ENCODE data around the gene CSF1. TPM values are rescaled to one million over a fixed set of nuclear protein-coding genes. Genes with fewer than 3 reads are reported as not detected.

The CSF1 gene
- total RNA-seq, 8 experiments from 2014 or later: 1.2 to 27.1 (median 9.1) TPM

DNA sequence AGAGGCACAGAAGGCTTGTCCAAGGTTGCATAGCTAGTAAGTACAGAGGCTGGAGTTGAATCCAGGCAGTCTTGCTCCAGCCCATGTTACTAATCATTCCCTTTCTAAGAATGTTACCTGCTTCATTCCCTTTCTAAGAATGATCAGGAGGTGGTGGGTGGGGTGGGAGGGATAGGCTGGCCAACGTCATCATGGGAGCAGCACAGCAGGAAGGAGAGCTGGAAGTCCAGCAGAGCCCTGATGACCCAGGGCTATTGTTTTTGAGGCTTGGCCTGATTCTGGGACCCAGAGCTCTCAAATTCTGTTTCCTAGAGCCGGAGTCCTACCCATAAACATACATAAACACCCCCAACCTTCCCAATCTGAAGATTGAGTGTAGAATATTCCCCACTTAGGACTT is 11.8 kb upstream of the CSF1 start:
- Histone ChIP-seq H3K4me3 (no peak overlapping the region), H3K27ac (no peak overlapping the region), H3K4me1 (replicated peaks in 1 of 2) (peaks cover 3 to 15% of the 10 kb centered on the region in 2 donors)
- in situ Hi-C loops (cut with MboI; ENCODE audit: low pct_unique_long_range_greater_than_20kb in 2 of 9, low sequenced_read_pairs in 9 of 9, unreplicated experiment in 9 of 9): no loop called here
- ATAC-seq (replicated peaks in 6 of 8): no peak
- WGBS, 10 experiments: 40 to 91% (median 73%) methylated on average over 1 to 2 of the region's 2 CpGs; no CpG with 5 or more reads in 4 of the 10 experiments

DNA sequence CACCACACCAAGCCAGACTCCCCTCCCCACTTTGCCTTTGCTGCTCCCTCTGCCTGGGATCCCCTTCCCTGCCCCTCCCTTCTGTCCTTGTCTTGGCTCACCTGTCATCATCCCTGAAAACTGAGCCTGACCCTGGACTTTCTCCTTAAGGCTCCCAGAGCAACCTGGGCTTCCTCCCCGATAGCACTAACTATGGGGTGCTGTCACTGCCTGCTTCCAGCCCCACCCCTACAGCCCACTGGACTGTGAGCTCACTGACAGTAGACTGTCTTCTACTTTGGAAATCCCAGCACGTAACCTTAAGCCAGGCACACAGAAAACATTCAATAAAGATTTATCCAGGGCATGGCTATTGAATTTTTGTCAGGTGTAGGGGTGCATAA is 9.5 kb upstream of the CSF1 start:
- H3K27ac ChIP-seq: no peak overlapping the region
- no peak overlapping the region for H3K4me3 ChIP-seq
- 48 to 100% (median 82%) methylated on average over 1 to 2 of the region's 2 CpGs; no CpG with 5 or more reads in 5 of the 10 experiments for WGBS, 10 experiments
- ATAC-seq (replicated peaks in 6 of 8): peak in 3 of 8 experiments; percentile 15 to 32 (median 26)
- H3K4me1 ChIP-seq (replicated peaks in 1 of 2): peaks cover 0 to 10% of the 10 kb centered on the region in 2 donors
- in situ Hi-C loops (cut with MboI; ENCODE audit: low pct_unique_long_range_greater_than_20kb in 2 of 9, low sequenced_read_pairs in 9 of 9, unreplicated experiment in 9 of 9): loop anchor here in 1 of 9 experiments (25.0 kb wide), 1 partner anchor 114 kb away; no protein-coding TSS in a partner anchor

DNA sequence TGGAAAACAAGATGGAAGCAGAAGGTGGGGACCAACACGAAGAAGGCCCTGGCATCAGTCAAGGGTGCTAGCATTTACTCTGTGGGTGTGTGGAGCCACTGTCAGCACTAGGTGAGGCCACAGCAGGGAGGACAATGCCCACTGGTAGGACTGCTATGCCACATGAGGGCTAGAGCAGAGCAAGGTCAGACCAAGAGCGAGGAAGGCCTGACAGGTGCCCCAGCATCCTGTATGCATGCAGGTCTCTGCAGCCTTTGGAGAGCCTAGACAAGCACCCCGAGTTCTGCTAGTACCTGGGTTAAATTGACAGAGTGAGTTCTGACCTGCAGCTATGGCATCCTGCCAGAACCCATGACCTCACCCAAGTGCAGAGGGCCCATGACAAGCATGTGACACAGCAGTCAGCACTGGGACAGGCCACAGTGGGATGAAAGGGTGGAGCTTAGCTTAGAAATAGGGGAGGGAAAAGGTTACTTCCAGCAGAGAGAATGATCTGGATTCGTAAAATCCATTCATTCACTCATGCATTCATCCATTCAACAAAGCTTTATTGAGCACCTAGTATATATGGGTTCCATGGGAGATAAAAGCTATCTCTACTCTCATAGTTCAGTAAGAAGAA is 9.0 kb upstream of the CSF1 start:
- WGBS, 10 experiments: 64 to 100% (median 82%) methylated on average over 2 to 4 of the region's 4 CpGs; no CpG with 5 or more reads in 2 of the 10 experiments
- Histone ChIP-seq H3K4me3 (no peak overlapping the region), H3K4me1 (replicated peaks in 1 of 2) (peaks cover 0 to 5% of the 10 kb centered on the region in 2 donors), H3K27ac (no peak overlapping the region)
- peak in 7 of 8 experiments; percentile 55 to 77 (median 69) for ATAC-seq (replicated peaks in 6 of 8)
- in situ Hi-C loops (cut with MboI; ENCODE audit: low pct_unique_long_range_greater_than_20kb in 2 of 9, low sequenced_read_pairs in 9 of 9, unreplicated experiment in 9 of 9): loop anchor here in 1 of 9 experiments (25.0 kb wide), 1 partner anchor 114 kb away; no protein-coding TSS in a partner anchor

DNA sequence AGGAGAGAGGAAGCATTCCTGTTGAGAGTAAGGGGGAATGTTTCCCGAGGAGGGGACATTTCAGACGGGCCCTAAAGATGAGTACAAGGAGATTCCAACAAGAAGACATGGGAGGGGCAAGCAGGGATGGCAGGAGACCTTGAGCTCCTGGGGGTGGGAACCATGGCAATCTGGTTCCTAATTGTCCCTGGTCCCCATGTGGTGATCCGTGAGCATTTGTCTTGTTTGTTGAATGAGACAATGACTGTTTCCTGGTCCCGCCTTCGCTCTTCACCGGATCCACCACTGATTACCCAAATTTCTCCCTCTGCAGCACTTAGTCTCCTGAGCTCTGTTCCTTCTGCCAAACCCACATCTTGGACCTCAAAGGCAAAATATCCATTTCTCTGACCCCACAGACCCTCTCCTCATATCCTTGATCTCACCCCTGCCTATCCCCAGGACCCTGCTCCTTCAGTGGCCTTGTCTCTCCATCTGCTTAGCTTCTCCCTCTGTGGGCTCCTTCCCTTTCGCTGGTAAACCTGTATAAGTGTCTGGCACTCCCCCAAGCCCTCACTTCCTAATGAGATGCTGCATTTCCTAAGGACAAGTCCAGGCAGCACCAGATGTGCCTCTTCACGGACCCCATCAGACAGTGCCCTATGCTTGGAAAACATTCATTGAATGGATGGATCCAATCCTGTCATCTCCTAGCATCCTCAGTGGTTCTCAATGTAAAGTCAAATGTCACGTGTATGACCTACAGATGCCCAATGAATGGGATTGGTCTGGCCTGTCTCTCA is 8.3 kb upstream of the CSF1 start:
- Histone ChIP-seq H3K4me1 (replicated peaks in 1 of 2) (no peaks in the 10 kb centered on the region), H3K4me3 (no peak overlapping the region), H3K27ac (no peak overlapping the region)
- WGBS, 10 experiments: 50 to 92% (median 74%) methylated on average over 1 to 9 of the region's 9 CpGs
- no peak for ATAC-seq (replicated peaks in 6 of 8)
- in situ Hi-C loops (cut with MboI; ENCODE audit: low pct_unique_long_range_greater_than_20kb in 2 of 9, low sequenced_read_pairs in 9 of 9, unreplicated experiment in 9 of 9): loop anchor here in 1 of 9 experiments (25.0 kb wide), 1 partner anchor 115 kb away; no protein-coding TSS in a partner anchor

DNA sequence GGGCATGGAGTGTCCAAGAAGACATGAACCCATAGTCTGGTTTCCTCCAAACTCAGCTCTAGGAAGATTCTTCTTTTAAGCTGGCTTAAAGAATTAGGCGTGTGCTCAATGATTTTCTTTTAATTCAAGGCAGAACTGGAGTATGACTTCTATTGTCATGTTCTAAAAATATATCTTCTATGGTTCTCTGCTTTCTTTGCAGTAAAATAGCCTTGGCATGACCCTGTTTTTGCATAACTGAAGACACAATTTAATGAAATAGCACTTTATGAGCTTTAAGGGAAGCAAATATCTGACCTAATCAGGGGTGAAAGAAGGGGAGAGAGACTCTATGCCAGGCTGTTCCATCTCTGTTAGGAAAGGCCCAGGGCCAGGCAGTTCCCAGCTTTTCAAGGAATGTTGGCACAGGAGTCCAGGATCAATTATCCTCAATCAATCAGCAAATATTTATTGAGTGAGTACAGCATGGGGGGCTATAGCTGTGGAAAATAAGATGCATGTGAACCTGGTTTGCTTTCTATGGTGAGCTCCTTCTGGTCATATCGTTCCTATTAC is 7.2 kb upstream of the CSF1 start:
- ATAC-seq (replicated peaks in 6 of 8): no peak
- in situ Hi-C loops (cut with MboI; ENCODE audit: low pct_unique_long_range_greater_than_20kb in 2 of 9, low sequenced_read_pairs in 9 of 9, unreplicated experiment in 9 of 9): loop anchor here in 1 of 9 experiments (25.0 kb wide), 1 partner anchor 116 kb away; no protein-coding TSS in a partner anchor
- Histone ChIP-seq H3K27ac (no peak overlapping the region), H3K4me1 (replicated peaks in 1 of 2) (no peaks in the 10 kb centered on the region), H3K4me3 (no peak overlapping the region)
- WGBS, 10 experiments: 15 to 93% (median 75%) methylated on average over 1 to 2 of the region's 2 CpGs; no CpG with 5 or more reads in 3 of the 10 experiments

DNA sequence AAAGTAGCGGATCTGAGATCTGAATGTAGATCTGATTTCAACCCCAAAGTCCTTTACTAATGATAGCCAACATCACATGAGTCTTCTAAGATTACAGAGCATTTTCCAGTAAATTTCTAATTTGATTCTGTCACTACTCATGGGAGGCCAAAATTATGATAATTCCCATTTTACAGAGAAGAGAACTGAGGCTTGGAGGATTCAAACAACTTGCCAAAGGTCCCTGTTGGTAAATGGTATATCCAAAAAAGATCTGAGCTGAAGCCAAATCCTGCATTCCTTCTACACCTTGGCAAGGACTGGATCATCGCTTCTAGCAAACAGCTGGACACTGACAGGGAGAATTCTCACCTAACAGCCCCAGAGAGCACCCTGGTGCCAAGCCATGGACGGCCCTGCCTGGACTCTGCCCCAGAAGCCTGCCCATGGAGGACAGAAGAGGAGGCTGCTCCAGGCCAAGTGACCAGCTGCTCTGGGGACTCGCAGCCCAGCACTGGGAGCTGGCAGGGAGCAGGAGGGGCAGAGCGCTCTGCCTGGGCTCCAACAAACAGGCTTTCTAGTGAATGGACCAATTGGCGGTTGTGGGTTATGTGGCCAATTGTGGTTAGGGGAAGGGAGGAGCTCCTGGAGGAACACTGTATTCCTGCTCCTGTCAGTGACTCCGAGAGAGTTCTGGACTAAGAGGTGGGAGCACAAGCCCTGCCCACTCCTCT is 6.4 kb upstream of the CSF1 start:
- Histone ChIP-seq H3K4me3 (no peak overlapping the region), H3K27ac (no peak overlapping the region), H3K4me1 (replicated peaks in 1 of 2) (peaks cover 3% of the 10 kb centered on the region in 2 donors)
- in situ Hi-C loops (cut with MboI; ENCODE audit: low pct_unique_long_range_greater_than_20kb in 2 of 9, low sequenced_read_pairs in 9 of 9, unreplicated experiment in 9 of 9): loop anchor here in 1 of 9 experiments (25.0 kb wide), 1 partner anchor 117 kb away; no protein-coding TSS in a partner anchor
- WGBS, 10 experiments: 67 to 100% (median 90%) methylated on average over 1 to 7 of the region's 7 CpGs; no CpG with 5 or more reads in 2 of the 10 experiments
- peak in 1 of 8 experiments; percentile 28 for ATAC-seq (replicated peaks in 6 of 8)

DNA sequence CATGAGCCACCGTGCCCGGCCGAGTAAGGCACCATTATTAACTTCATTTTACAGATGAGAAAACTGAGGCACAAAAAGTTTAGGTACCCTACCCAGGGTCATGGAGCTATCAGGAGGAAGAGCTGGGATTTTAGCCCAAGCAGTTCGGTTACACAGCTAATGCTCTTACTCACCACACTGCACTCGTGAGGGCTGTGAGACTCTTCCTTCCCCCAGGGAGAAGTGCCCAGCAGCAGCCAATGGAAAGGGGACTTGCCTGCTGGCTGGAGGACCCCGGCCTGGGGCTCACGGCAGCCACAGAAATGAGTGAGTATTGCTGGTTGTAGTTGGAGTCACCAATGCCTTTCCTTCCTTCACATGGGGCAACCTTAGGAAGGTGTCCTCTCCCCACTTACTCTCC is 5.2 kb upstream of the CSF1 start:
- ATAC-seq (replicated peaks in 6 of 8): no peak
- in situ Hi-C loops (cut with MboI; ENCODE audit: low pct_unique_long_range_greater_than_20kb in 2 of 9, low sequenced_read_pairs in 9 of 9, unreplicated experiment in 9 of 9): loop anchor here in 1 of 9 experiments (25.0 kb wide), 1 partner anchor 118 kb away; no protein-coding TSS in a partner anchor
- no peak overlapping the region for H3K4me3 ChIP-seq
- peaks cover 12 to 13% of the 10 kb centered on the region in 2 donors for H3K4me1 ChIP-seq (replicated peaks in 1 of 2)
- H3K27ac ChIP-seq: no peak overlapping the region
- WGBS, 10 experiments: 52 to 95% (median 95%) methylated on average over 2 to 6 of the region's 7 CpGs; no CpG with 5 or more reads in 7 of the 10 experiments

DNA sequence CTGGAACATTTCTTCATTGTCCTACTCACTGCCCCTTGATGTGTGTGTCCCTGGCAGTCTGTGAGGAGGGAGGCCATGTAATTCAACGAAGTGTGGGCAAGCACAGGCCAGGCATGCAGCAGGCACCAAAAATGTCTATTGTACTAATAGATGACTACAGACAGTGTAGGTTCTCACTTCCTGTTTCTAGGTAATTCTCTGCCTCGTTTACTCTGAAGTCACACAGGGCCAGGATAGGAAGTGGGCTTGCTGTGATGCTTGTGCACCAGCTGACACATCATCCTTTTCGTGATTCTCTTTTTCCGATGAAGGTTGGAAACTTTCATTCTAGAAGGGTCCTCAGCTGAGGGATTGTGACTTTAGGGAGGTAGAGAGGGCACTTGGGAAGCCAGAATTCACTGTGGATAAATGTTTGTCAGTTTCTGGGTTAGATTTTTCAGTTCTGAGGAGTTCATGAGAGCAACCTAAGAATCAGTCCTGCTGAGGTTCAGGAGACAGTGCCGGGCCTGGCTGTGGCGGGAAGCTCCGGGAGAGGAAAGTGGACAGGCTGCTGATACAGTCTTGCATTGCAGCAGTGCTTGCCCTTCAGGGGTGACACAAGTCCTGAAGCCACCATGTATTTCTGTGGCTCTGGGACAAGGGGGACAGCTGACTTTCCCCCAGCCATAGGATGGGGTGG is 4.3 kb upstream of the CSF1 start:
- in situ Hi-C loops (cut with MboI; ENCODE audit: low pct_unique_long_range_greater_than_20kb in 2 of 9, low sequenced_read_pairs in 9 of 9, unreplicated experiment in 9 of 9): loop anchor here in 1 of 9 experiments (25.0 kb wide), 1 partner anchor 119 kb away; no protein-coding TSS in a partner anchor

DNA sequence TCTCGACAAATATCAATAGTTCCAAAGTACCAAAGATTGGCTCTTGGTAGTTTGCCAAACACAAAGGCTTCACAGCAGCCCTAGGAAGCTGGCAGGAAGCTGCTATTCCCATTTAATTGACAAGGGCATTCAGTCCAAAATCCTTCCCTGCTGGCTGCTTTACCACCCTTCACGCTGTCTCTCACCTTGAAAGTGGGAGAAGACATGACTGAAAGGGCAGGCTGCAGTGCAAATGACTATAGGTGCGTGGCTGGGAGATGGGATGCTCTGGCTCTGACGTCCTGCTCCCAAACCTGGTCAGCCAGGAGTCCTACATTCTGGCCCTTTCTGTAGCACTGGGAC is 3.8 kb upstream of the CSF1 start:
- H3K27ac ChIP-seq: no peak overlapping the region
- ATAC-seq (replicated peaks in 6 of 8): no peak
- WGBS, 10 experiments: 40 to 87% (median 72%) methylated on average over 1 to 4 of the region's 4 CpGs
- in situ Hi-C loops (cut with MboI; ENCODE audit: low pct_unique_long_range_greater_than_20kb in 2 of 9, low sequenced_read_pairs in 9 of 9, unreplicated experiment in 9 of 9): loop anchor here in 1 of 9 experiments (25.0 kb wide), 1 partner anchor 120 kb away; no protein-coding TSS in a partner anchor
- H3K4me1 ChIP-seq (replicated peaks in 1 of 2): peaks cover 16 to 17% of the 10 kb centered on the region in 2 donors
- no peak overlapping the region for H3K4me3 ChIP-seq

More for the DNA sequence above, 4.3 kb upstream of the CSF1 start:
- WGBS, 10 experiments: 39 to 100% (median 85%) methylated on average over 2 to 7 of the region's 7 CpGs; no CpG with 5 or more reads in 1 of the 10 experiments
- H3K4me3 ChIP-seq: no peak overlapping the region
- no peak for ATAC-seq (replicated peaks in 6 of 8)
- peaks cover 12 to 13% of the 10 kb centered on the region in 2 donors for H3K4me1 ChIP-seq (replicated peaks in 1 of 2)
- no peak overlapping the region for H3K27ac ChIP-seq

DNA sequence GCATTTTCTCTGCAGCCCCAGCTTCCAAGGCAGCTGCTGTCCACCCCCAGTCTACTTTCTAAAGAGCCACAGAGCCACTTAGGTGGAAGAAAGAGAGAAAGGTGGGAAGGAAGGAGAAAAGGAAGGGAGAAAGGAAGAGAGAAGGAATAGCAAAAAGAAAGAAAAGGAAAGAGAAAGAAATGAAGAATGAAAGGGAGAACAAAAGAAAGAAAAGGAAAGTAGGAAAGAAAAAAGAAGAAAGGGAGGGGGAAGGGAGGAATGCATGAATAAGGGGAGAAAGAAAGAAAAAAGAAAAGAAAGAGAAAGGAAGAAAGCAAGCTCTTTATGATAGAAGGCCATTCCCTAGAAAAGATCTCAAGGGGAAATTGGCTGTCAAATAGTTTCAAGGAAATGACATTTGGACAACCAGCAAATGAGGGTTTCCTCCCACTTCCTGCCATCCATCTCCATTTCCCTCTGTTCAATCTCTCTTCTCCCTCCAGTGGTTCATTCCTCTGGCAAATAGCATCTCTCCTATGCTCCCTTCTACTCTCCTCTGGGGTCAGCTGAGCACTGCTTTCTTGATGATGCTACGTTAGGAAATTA is 3.4 kb upstream of the CSF1 start:
- in situ Hi-C loops (cut with MboI; ENCODE audit: low pct_unique_long_range_greater_than_20kb in 2 of 9, low sequenced_read_pairs in 9 of 9, unreplicated experiment in 9 of 9): loop anchor here in 1 of 9 experiments (25.0 kb wide), 1 partner anchor 120 kb away; no protein-coding TSS in a partner anchor
- Histone ChIP-seq H3K4me1 (replicated peaks in 1 of 2) (peaks cover 18 to 21% of the 10 kb centered on the region in 2 donors), H3K27ac (no peak overlapping the region), H3K4me3 (no peak overlapping the region)
- ATAC-seq (replicated peaks in 6 of 8): no peak
- 86 to 100% (median 88%) methylated on average over 1 of the region's 1 CpG; no CpG with 5 or more reads in 5 of the 10 experiments for WGBS, 10 experiments

DNA sequence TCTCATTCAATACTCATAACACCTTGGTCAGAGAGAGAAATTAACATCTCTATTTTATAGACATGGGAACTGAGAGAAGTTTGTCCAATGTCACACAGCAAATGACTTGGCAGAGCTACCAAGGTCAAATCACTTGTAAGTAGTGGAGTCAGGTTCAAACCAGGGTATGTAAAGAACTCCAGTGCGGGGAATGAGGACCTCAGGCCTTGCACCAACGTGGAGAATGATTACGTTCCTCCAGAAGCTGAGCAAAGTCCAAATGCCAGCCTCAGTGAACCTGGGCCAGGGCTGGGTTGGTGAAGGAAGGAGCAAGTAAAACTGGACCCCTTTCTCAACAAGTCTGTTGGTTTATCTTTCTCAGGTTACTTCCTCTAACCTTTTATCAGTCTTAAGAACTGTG is 1.8 kb upstream of the CSF1 start:
- ATAC-seq (replicated peaks in 6 of 8): no peak
- Histone ChIP-seq H3K27ac (no peak overlapping the region), H3K4me3 (no peak overlapping the region), H3K4me1 (replicated peaks in 1 of 2) (peaks cover 18 to 22% of the 10 kb centered on the region in 2 donors)
- in situ Hi-C loops (cut with MboI; ENCODE audit: low pct_unique_long_range_greater_than_20kb in 2 of 9, low sequenced_read_pairs in 9 of 9, unreplicated experiment in 9 of 9): loop anchor here in 1 of 9 experiments (25.0 kb wide), 1 partner anchor 122 kb away; no protein-coding TSS in a partner anchor
- WGBS, 10 experiments: 80 to 100% (median 98%) methylated on average over 1 to 3 of the region's 3 CpGs
